IPS-20b (cell line): ENCODE results near the gene JAM3.

Source experiments
- H3K27ac ChIP-seq: one replicate; pipeline ENCODE4 v1.5.1; 2013; ENCODE audit warnings: low read length
- H3K27me3 ChIP-seq: 2 replicates; pipeline ENCODE4 v1.6.1; 2013; ENCODE audit warnings: mild to moderate bottlenecking, low read length, inconsistent platforms; ENCODE audit not compliant: insufficient read depth
- H3K36me3 ChIP-seq: 2 replicates; pipeline ENCODE4 v1.6.1; 2013; ENCODE audit warnings: low read depth, mild to moderate bottlenecking, inconsistent platforms, low read length, moderate library complexity; ENCODE audit not compliant: insufficient read depth
- H3K4me1 ChIP-seq: 2 replicates; pipeline ENCODE4 v1.6.1; 2013; ENCODE audit warnings: mild to moderate bottlenecking, control low read depth, inconsistent platforms, low read length, moderate library complexity; ENCODE audit not compliant: insufficient read depth
- H3K4me3 ChIP-seq: 2 replicates; pipeline ENCODE4 v1.5.1; 2013; ENCODE audit warnings: mild to moderate bottlenecking, low read length, inconsistent platforms
- H3K9ac ChIP-seq: 2 replicates; pipeline ENCODE4 v1.6.1; 2013; ENCODE audit warnings: low read depth, mild to moderate bottlenecking, inconsistent platforms, low read length, moderate library complexity
- H3K9me3 ChIP-seq: 2 replicates; pipeline ENCODE4 v1.6.1; 2013; ENCODE audit warnings: mild to moderate bottlenecking, low read depth, low read length, inconsistent platforms; ENCODE audit not compliant: insufficient read depth

JAM3 gene

DNA sequence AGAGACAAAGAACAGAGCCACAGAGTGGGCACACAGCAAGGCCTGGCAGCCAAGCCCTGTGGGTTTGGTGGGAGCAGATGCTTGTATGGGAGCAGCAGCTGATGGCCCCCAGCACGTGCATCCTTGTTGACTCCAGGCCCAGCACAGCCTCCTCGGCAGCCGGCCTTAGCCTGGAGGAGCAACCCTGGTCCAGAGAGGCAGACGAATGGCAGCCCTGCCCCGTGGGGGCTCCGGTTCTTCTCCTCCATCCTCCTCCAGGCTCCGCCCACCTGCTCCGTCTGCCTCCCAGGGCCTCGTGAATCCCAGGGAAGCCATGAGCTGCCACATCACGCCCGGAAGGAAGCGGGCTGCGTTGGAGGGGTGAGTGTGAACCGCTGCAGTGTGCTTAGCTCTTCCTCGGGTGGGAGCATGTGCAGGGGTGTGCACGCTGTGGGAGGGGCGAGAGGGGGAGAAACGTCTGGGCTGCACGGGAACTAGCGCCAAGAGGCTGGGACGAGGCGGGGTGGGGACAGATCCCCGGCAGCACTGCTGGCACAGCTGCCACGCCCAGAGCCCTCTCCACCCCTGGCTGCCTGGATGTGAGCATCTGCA, 36.3 kb upstream of the JAM3 start:
- Histone ChIP-seq H3K9ac (no peak overlapping the region), H3K9me3 (no peaks in the 10 kb centered on the region), H3K27ac (no peak overlapping the region), H3K36me3 (no peaks in the 10 kb centered on the region), H3K4me1 (peaks cover 12% of the 10 kb centered on the region), H3K27me3 (peaks cover 55% of the 10 kb centered on the region), H3K4me3 (no peak overlapping the region)

DNA sequence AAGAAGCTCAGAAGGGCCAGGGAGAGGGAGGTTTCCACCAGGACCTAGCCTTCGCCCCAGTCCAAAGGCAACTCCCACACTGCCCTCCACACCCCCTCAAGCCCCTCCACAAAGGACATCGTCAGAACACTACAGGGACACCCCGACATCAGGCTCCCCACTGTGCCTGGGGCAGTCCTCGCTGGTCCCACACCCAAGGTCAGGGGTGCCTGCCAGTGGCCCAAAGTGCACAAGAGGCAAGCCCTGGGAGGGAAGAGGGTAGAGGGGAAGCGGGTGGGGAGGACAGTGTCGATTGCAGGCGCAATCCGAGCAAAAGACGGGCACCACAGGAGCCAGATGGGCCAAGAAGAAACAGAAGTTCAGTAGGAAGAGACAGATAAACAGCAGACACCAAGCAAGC, 35.6 kb upstream of the JAM3 start:
- H3K27ac ChIP-seq = no peak overlapping the region
- peaks cover 17% of the 10 kb centered on the region for H3K4me1 ChIP-seq
- H3K36me3 ChIP-seq = no peaks in the 10 kb centered on the region
- no peaks in the 10 kb centered on the region for H3K9me3 ChIP-seq
- H3K4me3 ChIP-seq = peak overlapping the region; percentile 31; the same call in 1 of the 2 replicates
- H3K9ac ChIP-seq = peak overlapping the region; percentile 65; the same call in 1 of the 2 replicates
- H3K27me3 ChIP-seq = peaks cover 48% of the 10 kb centered on the region

DNA sequence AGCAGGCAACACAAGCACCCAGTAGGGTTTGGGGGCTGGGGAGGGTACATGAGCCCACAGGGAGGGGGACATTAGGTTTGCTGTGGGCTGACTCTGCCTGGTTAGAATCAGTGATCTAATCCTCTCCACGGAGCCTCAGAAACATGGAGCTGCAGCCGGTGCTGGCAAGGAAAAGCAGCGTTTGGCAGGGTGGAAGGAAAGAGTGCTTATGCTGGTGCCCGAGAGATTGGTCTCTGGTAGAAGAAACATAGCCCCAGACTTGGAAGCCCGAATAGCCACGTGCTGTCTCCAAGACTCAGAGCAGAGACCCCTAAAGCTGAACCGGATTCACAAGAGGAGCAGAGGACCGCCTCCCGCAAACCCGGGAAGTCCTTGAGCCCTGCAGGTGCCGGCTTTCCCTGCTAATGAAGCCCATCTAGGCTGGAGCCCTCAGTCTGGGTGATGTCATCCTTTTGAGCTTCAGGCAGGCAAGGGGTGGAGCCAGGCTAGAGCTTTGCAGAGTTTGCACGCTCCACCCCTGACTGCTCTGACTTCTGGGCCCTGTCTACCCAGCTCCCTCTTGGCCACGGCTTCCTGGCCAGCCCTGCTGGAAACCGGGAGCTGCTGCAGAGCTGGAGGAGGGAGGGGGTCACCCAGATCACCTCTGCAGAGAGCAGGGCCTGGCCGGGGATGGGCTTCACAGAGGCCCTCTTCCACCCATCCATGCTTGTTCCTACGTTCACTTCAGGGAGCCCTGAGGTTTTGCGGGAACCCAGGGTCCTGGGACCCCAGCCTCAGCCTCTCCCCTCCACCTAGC, 35.0 kb upstream of the JAM3 start:
- H3K4me3 ChIP-seq = peak overlapping the region; percentile 31; the same call in 1 of the 2 replicates
- H3K27me3 ChIP-seq = peaks cover 42% of the 10 kb centered on the region
- H3K36me3 ChIP-seq = no peaks in the 10 kb centered on the region
- H3K9me3 ChIP-seq = no peaks in the 10 kb centered on the region
- H3K4me1 ChIP-seq = peaks cover 17% of the 10 kb centered on the region
- no peak overlapping the region for H3K27ac ChIP-seq
- H3K9ac ChIP-seq = peak overlapping the region; percentile 65; the same call in 1 of the 2 replicates

DNA sequence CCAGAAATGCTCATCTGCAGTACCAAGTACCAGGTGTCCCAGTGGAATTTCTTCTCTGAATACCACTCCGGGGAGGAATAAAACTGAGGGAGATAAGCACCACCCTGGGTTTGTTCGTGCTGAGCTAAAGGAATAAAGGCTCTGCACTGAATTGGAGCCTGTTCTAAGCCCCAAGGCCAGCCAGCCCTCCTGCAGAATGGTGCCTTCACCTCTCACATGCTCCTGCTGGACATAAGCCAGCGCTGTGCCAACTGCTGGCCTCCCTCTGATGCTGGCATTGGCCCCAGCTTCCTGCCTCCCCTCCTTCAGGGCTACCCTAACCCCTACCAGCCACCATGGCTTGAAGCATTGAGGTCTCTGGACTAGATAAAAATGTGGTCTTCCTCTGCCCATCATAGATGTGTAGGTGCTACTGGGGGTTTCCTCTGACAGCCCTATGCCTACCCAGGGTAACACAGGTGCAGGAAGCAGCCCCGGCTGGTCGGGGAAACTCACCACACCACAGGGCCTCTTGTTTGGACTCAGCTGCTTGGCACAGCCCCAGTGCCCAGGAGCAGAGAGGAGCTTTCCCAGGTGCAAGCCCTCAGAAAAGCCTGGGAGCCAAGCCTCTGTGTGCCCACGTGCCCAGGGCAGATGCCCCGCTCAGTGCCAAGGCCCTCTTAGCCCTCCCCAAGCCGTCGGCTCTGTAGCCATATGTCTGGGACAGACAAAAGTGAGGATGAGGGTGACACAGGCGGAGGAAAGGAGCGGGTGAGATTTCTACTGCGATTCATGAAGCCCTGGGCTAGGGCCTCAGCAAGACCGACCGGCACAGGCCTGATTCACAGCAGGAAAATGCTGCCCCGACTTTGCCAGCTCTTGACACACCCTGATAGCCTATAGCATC, 34.1 kb upstream of the JAM3 start:
- H3K9ac ChIP-seq = peak overlapping the region; percentile 13; the same call in 1 of the 2 replicates
- H3K27me3 ChIP-seq = peaks cover 33% of the 10 kb centered on the region
- no peaks in the 10 kb centered on the region for H3K36me3 ChIP-seq
- no peak overlapping the region for H3K4me3 ChIP-seq
- H3K27ac ChIP-seq = no peak overlapping the region
- H3K4me1 ChIP-seq = peaks cover 17% of the 10 kb centered on the region
- H3K9me3 ChIP-seq = no peaks in the 10 kb centered on the region

DNA sequence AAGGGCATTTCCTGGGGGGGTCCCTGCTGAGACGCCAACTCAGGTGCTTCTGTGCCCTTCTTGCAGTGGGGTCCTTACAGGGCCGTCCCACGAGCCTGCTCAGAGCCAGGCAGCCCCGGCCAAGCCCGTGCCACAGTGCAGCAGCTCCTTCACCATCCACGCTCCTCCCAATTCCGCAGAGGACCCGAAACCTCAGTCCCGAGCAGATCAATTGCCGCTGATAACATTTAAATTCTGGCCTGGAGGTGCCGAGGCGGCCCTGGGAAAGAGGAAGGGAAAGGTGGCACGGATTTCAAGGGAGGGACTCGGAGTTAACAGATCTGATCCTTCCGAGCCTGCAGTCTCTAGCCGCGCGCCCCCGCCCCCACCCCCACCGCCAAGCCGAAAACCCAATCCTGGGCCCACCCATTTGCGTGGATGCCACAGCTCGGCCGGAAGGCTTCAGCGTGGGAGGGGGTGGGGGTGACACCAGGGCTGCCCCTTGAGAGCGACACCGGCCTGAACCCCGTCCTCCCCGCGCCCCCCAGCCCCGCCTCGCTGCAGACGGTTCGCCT, 32.3 kb upstream of the JAM3 start:
- H3K9me3 ChIP-seq = no peaks in the 10 kb centered on the region
- H3K36me3 ChIP-seq = no peaks in the 10 kb centered on the region
- H3K4me3 ChIP-seq = peak overlapping the region; percentile 71; the same call in 1 of the 2 replicates
- H3K4me1 ChIP-seq = peaks cover 17% of the 10 kb centered on the region
- peak overlapping the region; percentile 75; the same call in 1 of the 2 replicates for H3K9ac ChIP-seq
- no peak overlapping the region for H3K27ac ChIP-seq
- H3K27me3 ChIP-seq = peaks cover 16% of the 10 kb centered on the region

DNA sequence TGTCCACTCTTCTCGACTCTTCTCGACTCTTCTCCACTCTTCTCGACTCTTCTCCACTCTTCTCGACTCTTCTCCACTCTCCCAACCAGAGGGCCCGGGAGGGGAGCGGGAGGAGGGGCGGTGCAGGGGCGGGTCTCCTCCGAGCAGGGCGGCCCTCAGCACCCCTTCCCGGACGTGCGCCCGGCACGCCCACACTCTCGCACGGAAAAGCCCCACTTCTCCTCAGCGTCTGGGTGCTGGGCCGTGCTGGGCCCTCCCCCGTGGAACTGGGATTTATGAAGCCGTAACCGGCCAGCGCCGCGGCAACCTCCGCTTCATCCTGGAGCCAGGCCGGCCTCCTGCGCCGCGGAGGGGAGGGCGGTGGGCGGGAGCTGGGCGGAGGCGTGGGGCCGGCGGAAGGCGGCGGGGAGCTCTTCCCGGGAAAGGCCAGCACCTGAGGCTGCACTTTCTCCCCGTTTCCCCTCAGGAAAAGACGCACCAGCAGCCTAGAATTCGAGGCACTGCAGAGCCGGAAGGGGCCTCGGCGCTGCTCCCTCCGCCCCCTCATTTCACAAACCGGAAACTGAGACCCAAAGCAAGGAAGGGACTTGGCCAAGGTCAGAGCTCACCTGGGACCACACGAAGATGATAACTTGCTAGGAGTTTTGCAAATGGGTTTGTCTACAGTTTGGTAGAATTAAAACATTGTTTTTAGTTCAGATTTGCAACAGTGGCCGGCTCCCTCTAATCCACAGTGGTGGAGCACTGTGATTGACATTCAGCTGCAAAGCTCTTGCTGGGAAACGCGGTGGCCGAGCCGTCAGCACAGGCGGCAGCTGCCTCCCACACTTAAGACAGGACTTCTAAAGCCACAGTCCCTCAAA, 31.6 kb upstream of the JAM3 start:
- H3K4me3 ChIP-seq = peak overlapping the region; percentile 71
- H3K27me3 ChIP-seq = peaks cover 10% of the 10 kb centered on the region
- H3K27ac ChIP-seq = no peak overlapping the region
- H3K9me3 ChIP-seq = no peaks in the 10 kb centered on the region
- H3K36me3 ChIP-seq = no peaks in the 10 kb centered on the region
- peaks cover 17% of the 10 kb centered on the region for H3K4me1 ChIP-seq
- peak overlapping the region; percentile 75; the same call in 1 of the 2 replicates for H3K9ac ChIP-seq

DNA sequence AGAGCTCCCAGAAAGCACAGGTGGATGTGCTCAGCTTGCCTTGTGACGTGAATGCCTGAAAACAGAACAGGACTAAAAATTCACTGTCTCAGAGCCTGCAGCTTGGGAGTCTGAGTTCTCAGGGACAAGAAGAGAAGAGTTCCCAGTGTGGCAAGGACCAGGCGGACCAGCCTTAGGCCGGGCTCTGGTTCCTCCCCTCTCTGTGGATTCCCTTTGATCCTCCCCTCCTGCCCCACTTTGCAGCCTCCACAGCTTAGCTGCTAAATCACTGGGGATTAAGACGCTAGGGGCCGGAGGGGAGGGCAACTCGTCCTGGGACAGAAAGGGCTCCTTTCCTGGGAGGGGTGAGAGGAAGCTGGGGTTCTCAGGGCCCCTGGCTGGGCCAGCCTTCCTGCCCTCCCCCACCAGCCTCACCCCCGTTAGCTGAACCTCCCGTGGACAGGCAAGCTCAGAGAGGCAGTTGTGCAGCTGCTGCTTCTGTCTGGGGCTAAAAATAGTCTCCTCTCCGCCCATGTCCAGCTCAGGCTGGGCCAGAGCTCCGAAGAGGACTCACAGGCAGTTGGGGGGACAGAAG, 29.9 kb upstream of the JAM3 start:
- no peak overlapping the region for H3K9ac ChIP-seq
- no peak overlapping the region for H3K4me3 ChIP-seq

DNA sequence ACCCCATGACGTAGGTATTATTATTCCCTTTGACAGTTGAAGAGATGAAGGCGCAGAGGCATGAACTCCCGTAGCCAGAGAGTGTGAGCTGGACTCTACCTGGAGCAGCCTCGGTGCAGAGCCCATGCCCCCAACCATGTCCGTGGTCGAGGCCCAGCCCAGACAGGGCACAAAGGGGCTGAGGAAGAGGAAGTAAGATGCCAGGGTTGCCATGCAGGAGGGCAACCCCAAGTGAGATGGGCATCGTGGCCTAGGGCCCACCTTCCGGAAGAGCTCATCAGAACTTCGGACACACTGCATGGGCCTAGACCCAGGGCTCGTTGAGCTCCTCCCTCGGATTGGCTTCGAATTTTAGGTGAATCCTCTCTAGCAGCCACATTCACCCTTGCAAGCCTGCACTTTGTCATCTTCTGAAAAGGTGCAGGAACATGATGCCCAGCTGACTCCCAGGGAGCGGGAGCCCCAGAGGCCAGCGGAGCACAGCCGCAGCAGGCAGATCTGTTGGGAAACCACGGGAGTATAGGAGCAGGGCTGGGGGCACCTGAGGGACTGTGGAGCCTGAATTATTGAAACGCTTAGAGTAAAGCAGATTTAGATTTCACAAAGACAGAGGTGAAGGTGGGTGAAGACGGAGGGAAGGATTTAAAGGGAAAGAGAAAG, 29.0 kb upstream of the JAM3 start:
- H3K9ac ChIP-seq = no peak overlapping the region
- peaks cover 5% of the 10 kb centered on the region for H3K4me1 ChIP-seq
- no peak overlapping the region for H3K4me3 ChIP-seq

More for the DNA sequence above, 29.9 kb upstream of the JAM3 start:
- Histone ChIP-seq H3K4me1 (peaks cover 10% of the 10 kb centered on the region), H3K9me3 (no peaks in the 10 kb centered on the region), H3K36me3 (no peaks in the 10 kb centered on the region), H3K27me3 (no peaks in the 10 kb centered on the region; the same call in 1 of the 2 replicates), H3K27ac (no peak overlapping the region)

DNA sequence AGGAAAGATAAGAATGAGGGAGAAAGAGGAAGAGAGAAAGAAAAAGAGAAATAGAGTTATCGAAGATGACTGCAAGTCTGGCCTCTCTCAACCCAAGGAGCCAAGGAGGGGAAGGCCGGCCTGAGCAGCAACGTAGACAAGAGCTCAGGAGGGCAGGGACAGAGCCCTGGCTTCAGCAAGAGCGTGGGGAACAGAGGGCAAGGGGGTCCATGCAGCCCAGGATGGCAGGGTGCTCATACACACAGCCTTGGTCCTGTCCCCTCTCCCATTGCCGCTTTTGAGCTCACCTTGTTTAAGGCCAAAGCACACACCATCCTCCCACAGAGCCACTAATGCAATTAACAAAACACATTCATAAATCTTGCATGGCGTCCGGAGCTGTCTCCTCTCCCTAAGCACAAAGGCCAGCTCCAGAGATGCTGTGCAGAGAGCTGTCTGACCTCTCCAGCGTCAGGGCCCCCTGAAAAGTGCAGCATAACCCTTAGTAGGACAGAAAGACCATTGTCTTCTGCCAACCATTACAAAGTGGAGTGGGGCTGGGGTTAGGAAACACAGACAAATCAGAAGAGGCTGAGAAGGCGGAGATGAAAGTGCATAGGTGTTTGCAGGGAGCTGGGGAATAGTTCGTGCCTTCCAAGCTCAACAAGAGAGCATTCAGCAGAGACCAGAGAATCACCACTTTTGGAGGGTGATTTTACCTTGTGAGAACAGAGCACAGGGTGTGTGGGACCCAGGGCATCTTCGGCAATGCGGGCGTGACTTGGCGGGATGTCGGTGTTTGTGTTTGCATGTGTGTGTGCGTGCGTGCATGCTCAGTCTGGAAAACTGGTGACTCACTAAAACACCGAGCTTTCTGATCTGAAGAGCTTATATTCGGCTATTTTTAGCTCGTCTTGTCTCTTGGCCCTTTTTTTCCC, 28.2 kb upstream of the JAM3 start:
- Histone ChIP-seq H3K9ac (no peak overlapping the region), H3K36me3 (no peaks in the 10 kb centered on the region), H3K9me3 (no peaks in the 10 kb centered on the region), H3K4me3 (no peak overlapping the region), H3K27me3 (no peaks in the 10 kb centered on the region; the same call in 1 of the 2 replicates), H3K4me1 (peaks cover 5% of the 10 kb centered on the region), H3K27ac (no peak overlapping the region)

More for the DNA sequence above, 29.0 kb upstream of the JAM3 start:
- no peaks in the 10 kb centered on the region for H3K36me3 ChIP-seq
- no peak overlapping the region for H3K27ac ChIP-seq
- no peaks in the 10 kb centered on the region for H3K9me3 ChIP-seq
- no peaks in the 10 kb centered on the region; the same call in 1 of the 2 replicates for H3K27me3 ChIP-seq
